IMR-90 (cell line): ENCODE measurements around the gene EML6. TPM values are rescaled to one million over a fixed set of nuclear protein-coding genes. Genes with fewer than 3 reads are reported as not detected.

Experiments used
- ATAC-seq: fragments of 200-7000 bp; cut with Tn5 transposase; 2 replicates; pipeline ENCODE4 v1.9.1; 2020; ENCODE audit warnings: low read depth, mild to moderate bottlenecking, moderate library complexity
- BruUV-seq: library from RNA; stranded (reverse); fragments of 400-500 nt; replicated peaks from 2 replicates; lab custom pipeline; 2021; lab: Mats Ljungman, UMichigan
- CTCF ChIA-PET: fragments of 300-600 bp; formaldehyde crosslinking; extraction: SDS; loops from one replicate; lab custom pipeline; 2021; ENCODE audit warnings: antibody characterized with exemption; lab: Yijun Ruan, JAX
- POLR2A ChIA-PET: fragments of 300-600 bp; sonication (Branson Sonifier 250); formaldehyde crosslinking; loops from one replicate; lab custom pipeline; 2022; ENCODE audit warnings: antibody characterized with exemption; ENCODE audit not compliant: unreplicated experiment; lab: Charles Lee
- DNase-seq: peaks from one replicate; pipeline ENCODE4 v3.0.0; 2013
- H2AFZ ChIP-seq: replicated peaks from 2 replicates; pipeline ENCODE3; 2013; ENCODE audit warnings: low read length, mild to moderate bottlenecking; ENCODE audit not compliant: poor library complexity
- H2AK5ac ChIP-seq: 2 replicates; pipeline ENCODE4 v1.6.1; 2013; ENCODE audit warnings: low read depth, low read length, inconsistent platforms
- H2AK9ac ChIP-seq: replicated peaks from 2 replicates; pipeline ENCODE3; 2013; ENCODE audit warnings: mild to moderate bottlenecking, low read depth, low read length, moderate library complexity; ENCODE audit not compliant: poor library complexity
- H2BK120ac ChIP-seq: 2 replicates; pipeline ENCODE4 v1.6.1; 2013; ENCODE audit warnings: low read depth, low read length, inconsistent platforms
- H2BK15ac ChIP-seq: 3 replicates; pipeline ENCODE4 v1.6.1; 2013; ENCODE audit warnings: low read depth, low read length, inconsistent platforms
- H2BK20ac ChIP-seq: 2 replicates; pipeline ENCODE4 v1.6.1; 2013; ENCODE audit warnings: low read depth, mild to moderate bottlenecking, inconsistent platforms, low read length, moderate library complexity
- H2BK5ac ChIP-seq: 2 replicates; pipeline ENCODE4 v1.6.1; 2013; ENCODE audit warnings: mild to moderate bottlenecking, low read depth, low read length, inconsistent platforms; ENCODE audit not compliant: poor library complexity, severe bottlenecking
- H3K14ac ChIP-seq: replicated peaks from 2 replicates; pipeline ENCODE4 v1.6.1; 2013; ENCODE audit warnings: low read depth, low read length, inconsistent platforms
- H3K18ac ChIP-seq: 2 replicates; pipeline ENCODE4 v1.6.1; 2013; ENCODE audit warnings: low read depth, low read length, control low read depth
- H3K23ac ChIP-seq: 2 replicates; pipeline ENCODE4 v1.6.1; 2013; ENCODE audit warnings: low read depth, low read length, inconsistent platforms
- H3K27ac ChIP-seq: 2 replicates; pipeline ENCODE4 v1.5.1; 2013; ENCODE audit warnings: mild to moderate bottlenecking, control low read depth, low read length; ENCODE audit not compliant: insufficient read depth
- H3K27me3 ChIP-seq: 2 replicates; pipeline ENCODE4 v1.6.1; 2013; ENCODE audit warnings: low read length; ENCODE audit not compliant: control insufficient read depth, insufficient read depth
- H3K36me3 ChIP-seq: 2 replicates; pipeline ENCODE4 v1.6.1; 2013; ENCODE audit warnings: low read length, mixed read lengths; ENCODE audit not compliant: control insufficient read depth, insufficient read depth
- H3K4ac ChIP-seq: 2 replicates; pipeline ENCODE4 v1.6.1; 2013; ENCODE audit warnings: low read depth, low read length, inconsistent platforms
- H3K4me1 ChIP-seq: 2 replicates; pipeline ENCODE4 v1.6.1; 2013; ENCODE audit warnings: low read length, mixed read lengths; ENCODE audit not compliant: control insufficient read depth, insufficient read depth
- H3K4me2 ChIP-seq: 2 replicates; pipeline ENCODE4 v1.6.1; 2013; ENCODE audit warnings: low read depth, mild to moderate bottlenecking, control low read depth, low read length, moderate library complexity
- H3K4me3 ChIP-seq: 2 replicates; pipeline ENCODE4 v1.5.1; 2013; ENCODE audit warnings: low read depth, mild to moderate bottlenecking, control low read depth, low read length, moderate library complexity; ENCODE audit not compliant: insufficient read depth
- H3K56ac ChIP-seq: 2 replicates; pipeline ENCODE4 v1.6.1; 2013; ENCODE audit warnings: low read length, inconsistent platforms; ENCODE audit not compliant: insufficient read depth; ENCODE audit errors: extremely low read depth
- H3K79me1 ChIP-seq, 2 experiments: 2 replicates each; pipeline ENCODE4 v1.6.1; 2013; ENCODE audit warnings: low read length in 2 of 2, inconsistent platforms in 1 of 2, low read depth in 1 of 2
- H3K9ac ChIP-seq: 2 replicates; pipeline ENCODE4 v1.6.1; 2013; ENCODE audit warnings: low read depth, low read length, control low read depth
- H3K9me1 ChIP-seq: 2 replicates; pipeline ENCODE4 v1.6.1; 2013; ENCODE audit warnings: low read length, inconsistent platforms; ENCODE audit not compliant: insufficient read depth
- H3K9me3 ChIP-seq: 2 replicates; pipeline ENCODE4 v1.6.1; 2013; ENCODE audit warnings: low read length; ENCODE audit not compliant: control insufficient read depth, insufficient read depth
- H4K20me1 ChIP-seq: 2 replicates; pipeline ENCODE4 v1.6.1; 2013; ENCODE audit warnings: low read length, inconsistent platforms; ENCODE audit not compliant: insufficient read depth
- H4K5ac ChIP-seq: 2 replicates; pipeline ENCODE4 v1.6.1; 2013; ENCODE audit warnings: mild to moderate bottlenecking, low read depth, low read length, control low read depth
- H4K8ac ChIP-seq, 2 experiments: 2 replicates each; pipeline ENCODE4 v1.6.1; 2013; ENCODE audit warnings: low read depth in 2 of 2, low read length in 2 of 2, control low read depth in 1 of 2, inconsistent platforms in 1 of 2
- H4K91ac ChIP-seq: 2 replicates; pipeline ENCODE4 v1.6.1; 2013; ENCODE audit warnings: low read depth, low read length, inconsistent platforms; ENCODE audit not compliant: insufficient read depth
- CEBPB ChIP-seq: IDR thresholded peaks from 2 replicates; pipeline ENCODE4 v1.6.1; 2012; ENCODE audit warnings: low read depth, low read length, improper control_type of control experiment
- MAFK ChIP-seq: IDR thresholded peaks from 2 replicates; pipeline ENCODE4 v1.6.1; 2012; ENCODE audit warnings: low read depth, low read length, improper control_type of control experiment
- WGBS, 2 experiments: methylation state at CpG; one replicate each; pipeline versions ENCODE4 v1.1.5 to v1.1.7; 2013; ENCODE audit warnings: missing lambda C conversion rate in 2 of 2; ENCODE audit not compliant: insufficient read length in 1 of 2; ENCODE audit errors: extremely low coverage in 2 of 2; 5-methylcytosine and 5-hydroxymethylcytosine counted together
- dilution Hi-C: fragments of 300-500 bp; cut with HindIII; formaldehyde crosslinking; loops from one replicate; pipeline ENCODE4 v1.14.3; 2018; ENCODE audit warnings: low sequenced_read_pairs; ENCODE audit not compliant: unreplicated experiment
- in situ Hi-C: fragments of 300-500 bp; cut with MboI; formaldehyde crosslinking; loops from 3 replicates; pipeline ENCODE4 v1.14.3; 2019; ENCODE audit warnings: low sequenced_read_pairs, inconsistent platforms, mixed read lengths
- intact Hi-C: fragments of 100-400 bp; cut with micrococcal nuclease; formaldehyde crosslinking; loops from 2 replicates; pipeline ENCODE4 v1.10.0; 2022
- polyA plus RNA-seq, 3 experiments: library from polyadenylated mRNA; depleted of rRNA; stranded (reverse); fragments of >200 nt; gene quantifications; 2 replicates each; pipeline ENCODE4 v1.2.3, GENCODE V29; 2012; ENCODE audit warnings: low replicate concordance in 1 of 3
- total RNA-seq: library from RNA; depleted of rRNA; stranded (reverse); fragments of >200 nt; gene quantifications from 2 replicates; pipeline ENCODE4 v1.2.3, GENCODE V29; 2012

Gene EML6
- total and polyA plus RNA-seq, 2 of the 4 experiments (the other 2 are of a cell fraction): 0.18 to 0.19 TPM

DNA sequence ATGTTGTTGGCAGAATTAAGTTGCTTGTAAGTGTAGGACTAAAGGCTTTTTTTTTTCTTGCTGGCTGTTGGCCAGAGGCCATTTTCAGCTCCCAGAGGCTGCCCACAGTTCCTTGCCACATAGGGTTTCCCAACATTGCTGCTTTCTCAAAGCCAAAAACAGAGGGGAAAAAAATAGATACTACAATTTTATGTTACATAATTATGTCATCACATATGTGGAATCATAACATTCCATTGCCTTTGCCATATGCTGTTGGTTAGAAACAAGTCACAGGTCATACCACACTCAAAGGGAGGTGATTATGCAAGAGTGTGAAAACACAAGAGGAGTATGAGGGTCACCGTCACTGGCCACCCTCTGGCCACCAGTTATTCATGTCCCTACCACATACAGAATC is 172.3 kb downstream of the EML6 start:
- no peak overlapping the region for H2AFZ ChIP-seq
- H3K9ac ChIP-seq: no peak overlapping the region
- H3K9me1 ChIP-seq: no peaks in the 10 kb centered on the region
- H3K27me3 ChIP-seq: peaks cover 5% of the 10 kb centered on the region; the same call in 1 of the 2 replicates
- no peak overlapping the region for H3K14ac ChIP-seq
- H3K4me1 ChIP-seq: peaks cover 2% of the 10 kb centered on the region; the same call in 1 of the 2 replicates
- no peak overlapping the region for H3K18ac ChIP-seq
- no peaks in the 10 kb centered on the region for H3K36me3 ChIP-seq
- in situ Hi-C loops (no loop called here), dilution Hi-C loops (no loop called here), intact Hi-C loops (no loop called here)
- H4K20me1 ChIP-seq: no peaks in the 10 kb centered on the region
- H2AK9ac ChIP-seq: no peak overlapping the region
- no peak for ATAC-seq
- H3K56ac ChIP-seq: no peak overlapping the region
- no peak overlapping the region for H3K4me3 ChIP-seq
- no CpG with 5 or more reads among the region's 1 CpG for WGBS, 2 experiments
- H3K4me2 ChIP-seq: no peak overlapping the region
- peaks cover 0 to 8% of the 10 kb centered on the region in 2 experiments; a peak in 3 of 4 replicates for H3K79me1 ChIP-seq
- H3K27ac ChIP-seq: no peak overlapping the region
- no peak overlapping the region for H3K23ac ChIP-seq
- no peak overlapping the region for H2BK5ac ChIP-seq
- no TSS peak for BruUV-seq
- H2BK120ac ChIP-seq: no peak overlapping the region
- no peak overlapping the region for H3K4ac ChIP-seq
- H4K5ac ChIP-seq: no peak overlapping the region
- ChIA-PET CTCF (no interaction called here), POLR2A (no interaction called here)
- H2BK20ac ChIP-seq: no peak overlapping the region
- DNase-seq: peak; percentile 28
- TF ChIP-seq CEBPB (peak; percentile 73; the same call in 1 of the 2 replicates), MAFK (no peak)
- no peak overlapping the region for H2AK5ac ChIP-seq
- no peak overlapping the region for H2BK15ac ChIP-seq
- no peak overlapping the region for H4K91ac ChIP-seq
- peaks cover 5% of the 10 kb centered on the region; the same call in 1 of the 2 replicates for H3K9me3 ChIP-seq
- no peak overlapping the region for H4K8ac ChIP-seq
